ACC112 (cell line): Measurements from ENCODE around the gene APIP.

Experiments
- H2AFZ ChIP-seq: fragments of 200-600 bp; sonication (generic); one replicate; pipeline ENCODE4 v1.6.0; 2017; ENCODE audit warnings: antibody characterized with exemption, low read length; ENCODE audit not compliant: unreplicated experiment
- H3K27ac ChIP-seq: fragments of 200-600 bp; sonication (generic); 2 replicates; pipeline ENCODE4 v1.5.1; 2014; ENCODE audit warnings: low read depth, mild to moderate bottlenecking, antibody characterized with exemption, low read length, moderate library complexity
- H3K27me3 ChIP-seq: fragments of 200-600 bp; sonication (generic); 2 replicates; pipeline ENCODE4 v1.6.1; 2014; ENCODE audit warnings: mild to moderate bottlenecking, antibody characterized with exemption, low read length, moderate library complexity, mixed read lengths; ENCODE audit not compliant: insufficient read depth
- H3K36me3 ChIP-seq: fragments of 200-600 bp; sonication (generic); 2 replicates; pipeline ENCODE4 v1.6.1; 2016; ENCODE audit warnings: mild to moderate bottlenecking, antibody characterized with exemption, low read length, moderate library complexity, mixed read lengths; ENCODE audit not compliant: insufficient read depth
- H3K4me1 ChIP-seq: fragments of 200-600 bp; sonication (generic); one replicate; pipeline ENCODE4 v1.6.1; 2016; ENCODE audit warnings: low read length, mixed read lengths; ENCODE audit not compliant: insufficient read depth, unreplicated experiment, control insufficient read depth
- H3K4me3 ChIP-seq: fragments of 200-600 bp; sonication (generic); 2 replicates; pipeline ENCODE4 v1.5.1; 2014; ENCODE audit warnings: mild to moderate bottlenecking, low read depth, low read length
- H3K79me2 ChIP-seq: fragments of 200-600 bp; sonication (generic); one replicate; pipeline ENCODE4 v1.6.0; 2016; ENCODE audit warnings: low read length; ENCODE audit not compliant: control insufficient read depth, unreplicated experiment, insufficient read depth

Gene APIP

DNA sequence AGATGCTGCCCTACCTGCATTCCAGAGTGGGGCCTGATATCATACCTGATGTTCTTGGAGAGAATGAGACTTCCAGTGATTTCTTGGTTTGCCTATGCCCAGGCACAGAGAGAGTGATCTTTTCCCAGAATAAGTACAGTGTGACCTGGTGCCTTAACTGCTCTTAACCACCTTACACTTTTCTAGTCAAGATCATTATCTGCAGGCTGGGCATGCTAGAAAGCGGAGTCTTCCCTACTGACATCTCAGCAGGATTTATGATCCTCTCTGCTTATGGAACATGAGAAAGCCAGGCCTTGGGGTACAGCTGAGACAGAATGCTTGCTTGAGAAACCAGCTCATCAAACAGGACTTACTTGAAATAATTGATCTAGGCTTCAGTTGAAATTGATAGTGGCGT is 53.1 kb downstream of the APIP start:
- Histone ChIP-seq H3K4me1 (no peaks in the 10 kb centered on the region), H3K27ac (no peak overlapping the region), H3K79me2 (no peaks in the 10 kb centered on the region), H3K27me3 (no peaks in the 10 kb centered on the region), H2AFZ (no peak overlapping the region), H3K36me3 (no peaks in the 10 kb centered on the region), H3K4me3 (no peak overlapping the region)

DNA sequence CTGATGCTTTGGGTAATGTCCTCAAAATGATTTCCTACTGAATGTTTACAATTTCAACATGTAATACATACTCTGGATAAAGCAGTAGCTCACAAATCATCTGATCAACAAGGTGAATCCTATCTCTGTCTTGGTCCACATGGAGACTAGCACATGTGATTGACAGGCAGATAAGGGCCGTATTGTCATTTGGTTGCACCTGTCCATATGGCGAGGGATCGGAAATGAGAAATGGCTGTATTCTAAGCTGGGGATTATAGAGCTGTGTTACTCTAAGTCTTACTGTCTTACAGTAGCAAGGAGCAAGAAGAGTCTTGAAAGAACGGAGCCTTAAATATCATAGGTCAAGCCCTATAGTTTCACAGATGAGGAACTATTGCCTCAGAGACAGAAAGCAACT is 55.7 kb downstream of the APIP start:
- Histone ChIP-seq H3K36me3 (no peaks in the 10 kb centered on the region), H3K27me3 (no peaks in the 10 kb centered on the region), H3K79me2 (no peaks in the 10 kb centered on the region), H3K4me1 (no peaks in the 10 kb centered on the region), H2AFZ (no peak overlapping the region), H3K4me3 (no peak overlapping the region), H3K27ac (no peak overlapping the region)

DNA sequence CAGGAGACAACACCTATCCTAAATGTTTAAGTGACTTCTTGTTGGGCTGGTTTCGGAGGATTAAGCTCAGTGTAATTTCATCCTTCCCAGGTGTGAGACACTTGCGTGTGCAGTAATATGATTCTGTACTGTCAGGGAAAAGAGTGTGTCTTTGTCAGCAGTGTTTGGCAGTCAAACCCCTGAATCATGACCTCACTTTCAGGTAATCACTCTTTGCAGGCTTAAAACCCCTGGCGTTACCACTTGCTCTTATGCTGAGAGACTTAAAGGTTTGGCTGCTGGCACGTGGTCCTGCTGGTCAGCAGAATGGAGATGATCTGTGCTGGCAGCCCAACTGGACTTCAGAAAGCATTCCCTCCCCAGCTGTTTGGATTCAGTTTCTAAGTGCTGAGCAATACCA is 56.1 kb downstream of the APIP start:
- Histone ChIP-seq H3K36me3 (no peaks in the 10 kb centered on the region), H3K4me1 (no peaks in the 10 kb centered on the region), H3K27ac (no peak overlapping the region), H3K27me3 (no peaks in the 10 kb centered on the region), H3K79me2 (no peaks in the 10 kb centered on the region), H3K4me3 (no peak overlapping the region), H2AFZ (no peak overlapping the region)

DNA sequence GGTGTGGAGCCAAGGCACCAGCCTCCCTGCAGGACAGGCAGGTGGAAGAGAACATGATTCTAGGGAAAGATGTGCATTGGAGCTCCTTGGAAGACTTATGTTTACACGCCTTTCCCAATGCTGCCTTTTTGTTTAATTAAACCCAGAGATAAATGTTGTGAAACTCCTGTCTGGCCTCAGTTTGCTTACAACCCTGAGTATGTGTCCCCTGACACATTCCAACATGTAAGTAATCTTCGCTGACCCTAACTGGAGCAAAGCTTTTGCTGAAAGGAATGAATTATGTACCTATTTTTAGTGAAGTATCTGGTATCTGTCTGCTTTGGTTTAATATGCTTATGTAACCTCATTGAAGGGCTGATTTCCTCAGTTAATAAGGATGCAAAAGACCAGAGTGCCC is 56.7 kb downstream of the APIP start:
- Histone ChIP-seq H3K4me1 (no peaks in the 10 kb centered on the region), H3K4me3 (no peak overlapping the region), H3K27me3 (no peaks in the 10 kb centered on the region), H3K79me2 (no peaks in the 10 kb centered on the region), H3K36me3 (no peaks in the 10 kb centered on the region), H3K27ac (no peak overlapping the region), H2AFZ (no peak overlapping the region)

DNA sequence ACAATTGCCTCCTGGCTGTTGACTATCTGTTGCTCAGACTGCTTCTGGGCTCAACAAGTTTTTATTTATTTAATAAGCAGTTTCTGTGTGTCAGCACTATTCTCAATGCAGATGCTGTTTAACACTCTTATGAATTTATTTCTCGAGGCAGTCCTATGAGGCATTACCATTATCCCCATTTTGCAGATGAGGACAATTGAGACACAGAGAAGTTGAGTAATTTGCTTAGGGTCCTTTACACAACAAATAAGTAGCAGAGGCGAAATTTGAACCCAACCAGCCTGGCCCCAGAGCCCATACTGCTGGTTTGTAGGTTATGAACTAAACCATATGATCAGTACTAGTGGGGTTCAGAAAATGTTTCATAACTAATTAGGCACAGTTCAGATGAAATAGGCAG is 58.7 kb downstream of the APIP start:
- Histone ChIP-seq H3K4me1 (no peaks in the 10 kb centered on the region), H3K4me3 (no peak overlapping the region), H3K27ac (no peak overlapping the region), H3K36me3 (no peaks in the 10 kb centered on the region), H2AFZ (no peak overlapping the region), H3K27me3 (no peaks in the 10 kb centered on the region), H3K79me2 (no peaks in the 10 kb centered on the region)

DNA sequence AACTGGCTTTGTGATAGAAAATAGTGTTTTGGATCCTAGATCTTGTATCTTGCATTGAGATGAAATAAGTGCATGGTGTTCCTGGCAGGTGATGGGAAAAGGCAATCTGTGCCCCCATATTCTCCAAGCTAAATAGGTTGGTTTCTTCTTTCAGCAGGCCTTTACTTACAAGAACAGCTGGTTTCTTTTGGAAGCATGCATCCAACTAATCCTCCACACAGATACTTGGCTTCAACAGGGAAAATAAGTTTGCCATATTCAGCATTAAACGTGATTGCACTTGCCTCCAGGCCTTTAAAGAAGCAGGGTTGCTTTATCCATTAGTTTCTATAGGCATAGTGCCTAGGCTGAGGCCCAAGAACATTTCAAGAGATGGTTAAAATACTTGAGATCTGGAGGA is 59.9 kb downstream of the APIP start:
- H3K27ac ChIP-seq, result no peak overlapping the region
- H2AFZ ChIP-seq, result no peak overlapping the region
- no peaks in the 10 kb centered on the region for H3K79me2 ChIP-seq
- no peak overlapping the region for H3K4me3 ChIP-seq
- no peaks in the 10 kb centered on the region for H3K36me3 ChIP-seq
- H3K27me3 ChIP-seq, result no peaks in the 10 kb centered on the region
- H3K4me1 ChIP-seq, result no peaks in the 10 kb centered on the region

DNA sequence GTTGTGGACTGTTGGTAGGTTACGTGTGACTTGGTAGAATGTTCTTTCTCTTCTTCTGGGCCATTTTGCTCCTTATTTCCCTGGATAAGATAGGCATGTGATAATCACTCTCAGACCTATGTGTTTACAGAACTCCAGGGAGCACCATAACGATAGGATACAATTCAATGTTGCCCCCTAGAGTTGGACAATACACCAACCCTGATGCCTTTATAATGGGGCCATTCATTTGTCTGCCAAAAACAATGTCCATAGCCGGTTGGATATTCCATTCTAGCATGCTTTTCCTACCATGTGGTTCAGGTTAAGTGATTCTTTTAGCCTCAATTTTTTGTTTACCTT is 60.5 kb downstream of the APIP start:
- Histone ChIP-seq H3K27me3 (peaks cover 3% of the 10 kb centered on the region; the same call in 1 of the 2 replicates), H3K4me3 (no peak overlapping the region), H3K4me1 (no peaks in the 10 kb centered on the region), H3K36me3 (no peaks in the 10 kb centered on the region), H3K27ac (no peak overlapping the region), H2AFZ (no peak overlapping the region), H3K79me2 (no peaks in the 10 kb centered on the region)

DNA sequence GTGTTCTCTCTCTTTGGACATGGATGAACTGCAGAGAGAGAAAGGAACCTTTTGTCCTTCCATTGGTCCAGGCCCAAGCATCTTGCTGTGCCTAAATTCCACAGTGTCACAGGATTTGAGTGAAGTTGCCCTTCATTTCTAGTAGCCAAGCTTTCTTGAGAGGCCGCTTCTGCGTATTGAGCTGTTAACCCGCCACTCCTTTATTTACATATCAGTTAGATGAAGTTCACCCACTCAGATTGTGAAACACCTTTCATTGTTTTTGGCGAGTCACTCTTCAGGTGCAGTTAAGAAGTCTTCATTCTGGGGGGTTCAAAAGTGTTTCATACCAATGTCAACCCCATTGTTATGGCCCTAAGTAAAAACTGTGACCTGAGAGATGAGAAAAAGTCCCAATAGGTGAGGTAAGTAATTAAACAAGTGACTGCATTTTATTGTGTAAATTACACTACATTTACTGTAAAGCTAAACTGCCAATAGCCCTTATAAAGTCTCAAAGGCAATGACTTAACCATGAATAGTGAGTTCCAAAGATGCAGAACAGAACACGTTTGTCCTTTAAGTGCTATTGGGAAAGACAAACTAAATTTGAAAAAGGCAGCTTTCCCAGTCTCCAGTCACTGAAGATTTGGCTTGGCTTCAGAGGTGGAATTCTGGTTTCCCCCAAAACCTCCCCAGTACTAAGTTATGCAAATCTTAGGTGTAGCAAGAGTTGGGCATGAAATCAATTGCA is 61.0 kb downstream of the APIP start:
- no peaks in the 10 kb centered on the region for H3K4me1 ChIP-seq
- H3K27ac ChIP-seq, result no peak overlapping the region
- peaks cover 3% of the 10 kb centered on the region; the same call in 1 of the 2 replicates for H3K27me3 ChIP-seq
- H3K36me3 ChIP-seq, result no peaks in the 10 kb centered on the region
- H2AFZ ChIP-seq, result no peak overlapping the region
- H3K4me3 ChIP-seq, result no peak overlapping the region
- no peaks in the 10 kb centered on the region for H3K79me2 ChIP-seq

DNA sequence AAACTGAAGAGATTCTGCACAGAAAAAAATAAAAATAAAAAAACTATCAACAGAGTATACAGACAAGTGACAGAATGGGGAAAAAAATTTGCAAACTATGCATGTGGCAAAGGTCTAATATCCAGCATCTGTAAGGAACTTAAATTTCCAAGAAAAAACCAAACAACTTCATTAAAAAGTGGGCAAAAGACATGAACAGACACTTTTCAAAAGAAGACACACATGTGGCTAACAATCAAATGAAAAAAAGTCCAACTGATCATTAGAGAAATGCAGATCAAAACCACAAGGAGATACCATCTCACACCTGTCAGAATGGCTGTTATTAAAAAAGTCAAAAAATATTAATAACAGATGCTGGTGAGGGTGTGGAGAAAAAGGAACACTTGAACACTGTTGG is 64.3 kb downstream of the APIP start:
- Histone ChIP-seq H3K4me1 (no peaks in the 10 kb centered on the region), H3K36me3 (no peaks in the 10 kb centered on the region), H3K27ac (no peak overlapping the region), H3K4me3 (no peak overlapping the region), H3K27me3 (peaks cover 15% of the 10 kb centered on the region; the same call in 1 of the 2 replicates), H2AFZ (no peak overlapping the region), H3K79me2 (no peaks in the 10 kb centered on the region)

DNA sequence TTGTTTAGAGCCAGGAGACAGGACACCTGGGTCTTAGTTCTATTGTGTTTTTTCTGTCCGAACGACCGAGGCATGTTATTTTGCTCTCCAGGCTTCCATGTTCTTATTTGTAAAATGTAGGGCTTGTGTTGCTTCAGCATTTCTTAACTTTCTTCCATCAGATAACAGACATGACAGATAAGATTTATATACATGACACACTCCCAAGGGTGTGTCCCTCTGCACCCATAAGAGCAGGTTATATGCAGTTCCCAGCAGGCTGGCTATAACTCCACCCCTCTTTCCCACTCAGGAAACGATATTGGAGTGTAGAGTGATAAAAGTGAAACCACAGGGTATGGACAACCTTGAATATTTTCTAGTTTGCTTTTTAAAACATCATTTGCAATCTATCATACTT is 65.8 kb downstream of the APIP start:
- no peaks in the 10 kb centered on the region for H3K79me2 ChIP-seq
- H2AFZ ChIP-seq, result no peak overlapping the region
- H3K4me1 ChIP-seq, result no peaks in the 10 kb centered on the region
- H3K4me3 ChIP-seq, result no peak overlapping the region
- no peak overlapping the region for H3K27ac ChIP-seq
- H3K36me3 ChIP-seq, result no peaks in the 10 kb centered on the region
- H3K27me3 ChIP-seq, result peaks cover 15% of the 10 kb centered on the region; the same call in 1 of the 2 replicates

DNA sequence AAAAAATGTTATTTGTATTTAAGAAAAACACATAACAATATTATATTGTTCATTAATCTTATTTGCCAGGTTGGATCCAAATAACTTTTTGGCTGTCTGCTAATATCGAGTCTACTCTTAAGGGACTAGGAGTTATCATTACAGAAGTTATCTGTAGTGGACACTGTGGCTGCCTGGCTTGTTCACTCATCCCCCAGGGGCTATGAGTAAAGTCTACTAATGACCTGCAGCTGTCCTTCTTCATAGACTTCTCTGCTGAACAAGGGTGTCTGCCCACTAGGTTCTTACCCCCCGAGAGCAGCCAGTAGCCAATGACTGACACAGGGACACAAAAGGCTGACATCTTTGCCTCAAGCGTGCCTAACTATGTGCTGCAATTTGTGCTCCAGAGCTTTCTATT is 69.7 kb downstream of the APIP start:
- H3K79me2 ChIP-seq, result no peaks in the 10 kb centered on the region
- H3K36me3 ChIP-seq, result no peaks in the 10 kb centered on the region
- no peak overlapping the region for H3K4me3 ChIP-seq
- no peak overlapping the region for H2AFZ ChIP-seq
- no peak overlapping the region for H3K27ac ChIP-seq
- peaks cover 19% of the 10 kb centered on the region; the same call in 1 of the 2 replicates for H3K27me3 ChIP-seq
- H3K4me1 ChIP-seq, result no peaks in the 10 kb centered on the region
